WTC11 (cell line): ENCODE measurements around the gene UFC1. TPM values are rescaled to one million over a fixed set of nuclear protein-coding genes. Genes with fewer than 3 reads are reported as not detected.

Experiments
- ATAC-seq: fragments of 200-7000 bp; cut with Tn5 transposase; 2 replicates; pipeline ENCODE4 v1.10.0; 2021; ENCODE audit warnings: mild to moderate bottlenecking, moderate library complexity
- CTCF ChIA-PET: fragments of 300-600 bp; sonication (Branson Sonifier 250); formaldehyde crosslinking; loops from one replicate; lab custom pipeline; 2021; ENCODE audit warnings: antibody characterized with exemption; lab: Charles Lee
- POLR2A ChIA-PET: fragments of 350-600 bp; sonication (Branson Sonifier 250); formaldehyde crosslinking; loops from one replicate; lab custom pipeline; 2021; ENCODE audit warnings: antibody characterized with exemption; lab: Charles Lee
- DNase-seq: peaks from one replicate; pipeline ENCODE4 v3.0.0; 2021; ENCODE audit warnings: low spot score
- H3K27ac Mint-ChIP-seq: 2 replicates; pipeline ENCODE4 v1.8.0; 2021; ENCODE audit warnings: mixed read lengths
- H3K27me3 Mint-ChIP-seq: 2 replicates; pipeline ENCODE4 v1.8.0; 2021; ENCODE audit warnings: low read depth, mild to moderate bottlenecking, moderate library complexity, mixed read lengths
- H3K36me3 Mint-ChIP-seq: 2 replicates; pipeline ENCODE4 v1.8.0; 2021; ENCODE audit warnings: mixed read lengths
- H3K4me1 Mint-ChIP-seq: 2 replicates; pipeline ENCODE4 v1.8.0; 2022; ENCODE audit warnings: mixed read lengths
- H3K4me3 Mint-ChIP-seq: 2 replicates; pipeline ENCODE4 v1.8.0; 2021; ENCODE audit warnings: mild to moderate bottlenecking, moderate library complexity, mixed read lengths
- H3K9me3 Mint-ChIP-seq: 2 replicates; pipeline ENCODE4 v1.8.0; 2021; ENCODE audit warnings: mixed read lengths
- AFF4 ChIP-seq: sonication (generic); formaldehyde crosslinking; IDR thresholded peaks from 2 replicates; pipeline ENCODE4 v1.8.1; 2023; ENCODE audit warnings: mild to moderate bottlenecking, missing genetic modification reagents, borderline replicate concordance
- ARID4B ChIP-seq: sonication (generic); formaldehyde crosslinking; IDR thresholded peaks from 2 replicates; pipeline ENCODE4 v1.8.0; 2023; ENCODE audit warnings: missing genetic modification reagents, mild to moderate bottlenecking, borderline replicate concordance
- ATF2 ChIP-seq: sonication (generic); formaldehyde crosslinking; IDR thresholded peaks from 2 replicates; pipeline ENCODE4 v1.8.1; 2022; ENCODE audit warnings: low read depth, missing genetic modification reagents, borderline replicate concordance
- ATF6 ChIP-seq: sonication (generic); formaldehyde crosslinking; IDR thresholded peaks from 2 replicates; pipeline ENCODE4 v1.8.1; 2023; ENCODE audit warnings: mild to moderate bottlenecking, missing genetic modification reagents
- E2F5 ChIP-seq: sonication (generic); formaldehyde crosslinking; IDR thresholded peaks from 2 replicates; pipeline ENCODE4 v1.8.1; 2022; ENCODE audit warnings: mild to moderate bottlenecking, moderate library complexity, missing genetic modification reagents
- IRF2 ChIP-seq: sonication (generic); formaldehyde crosslinking; IDR thresholded peaks from 2 replicates; pipeline ENCODE4 v1.8.0; 2022; ENCODE audit warnings: low read depth, missing genetic modification reagents, borderline replicate concordance
- JUN ChIP-seq: sonication (generic); formaldehyde crosslinking; IDR thresholded peaks from 2 replicates; pipeline ENCODE4 v1.8.0; 2023; ENCODE audit warnings: mild to moderate bottlenecking, missing genetic modification reagents
- NFE2L1 ChIP-seq: sonication (generic); formaldehyde crosslinking; IDR thresholded peaks from 2 replicates; pipeline ENCODE4 v1.8.1; 2023; ENCODE audit warnings: missing genetic modification reagents
- NR1H2 ChIP-seq: sonication (generic); formaldehyde crosslinking; IDR thresholded peaks from 2 replicates; pipeline ENCODE4 v1.9.0; 2021; ENCODE audit warnings: mild to moderate bottlenecking, moderate library complexity, missing genetic modification reagents
- RELA ChIP-seq: sonication (generic); formaldehyde crosslinking; IDR thresholded peaks from 2 replicates; pipeline ENCODE4 v1.8.1; 2022; ENCODE audit warnings: missing genetic modification reagents, mild to moderate bottlenecking, borderline replicate concordance
- SMAD3 ChIP-seq: sonication (generic); formaldehyde crosslinking; IDR thresholded peaks from 2 replicates; pipeline ENCODE4 v1.8.0; 2022; ENCODE audit warnings: missing genetic modification reagents, mild to moderate bottlenecking, borderline replicate concordance
- ZBTB21 ChIP-seq: sonication (generic); formaldehyde crosslinking; IDR thresholded peaks from 2 replicates; pipeline ENCODE4 v1.8.1; 2023; ENCODE audit warnings: mild to moderate bottlenecking, missing genetic modification reagents, borderline replicate concordance
- ZMAT4 ChIP-seq: fragments of 250-450 bp; sonication (Bioruptor Pico); IDR thresholded peaks from 2 replicates; pipeline ENCODE4 v1.9.0; 2021; ENCODE audit warnings: mild to moderate bottlenecking
- ZNF121 ChIP-seq: sonication (generic); formaldehyde crosslinking; IDR thresholded peaks from 2 replicates; pipeline ENCODE4 v1.8.0; 2023; ENCODE audit warnings: missing genetic modification reagents
- ZNF138 ChIP-seq: sonication (generic); formaldehyde crosslinking; conservative IDR thresholded peaks from 2 replicates; pipeline ENCODE4 v1.8.1; 2022; ENCODE audit warnings: mild to moderate bottlenecking, moderate library complexity, missing genetic modification reagents
- ZNF396 ChIP-seq: fragments of 250-450 bp; sonication (Bioruptor Pico); IDR thresholded peaks from 2 replicates; pipeline ENCODE4 v1.8.0; 2021; ENCODE audit warnings: mild to moderate bottlenecking, moderate library complexity, borderline replicate concordance
- ZNF512 ChIP-seq: sonication (generic); formaldehyde crosslinking; IDR thresholded peaks from 2 replicates; pipeline ENCODE4 v1.8.1; 2022; ENCODE audit warnings: missing genetic modification reagents, borderline replicate concordance
- ZNF532 ChIP-seq: fragments of 250-450 bp; sonication (Bioruptor Pico); IDR thresholded peaks from 2 replicates; pipeline ENCODE4 v1.9.0; 2021; ENCODE audit warnings: mild to moderate bottlenecking, borderline replicate concordance
- ZNF671 ChIP-seq: fragments of 250-450 bp; sonication (Bioruptor Pico); IDR thresholded peaks from 2 replicates; pipeline ENCODE4 v1.8.0; 2021; ENCODE audit warnings: mild to moderate bottlenecking
- total RNA-seq: library from RNA; stranded (reverse); gene quantifications from 3 replicates; pipeline ENCODE4 v1.2.3, GENCODE V29; 2021

Gene UFC1
- total RNA-seq, 1 experiment from 2014 or later, result 56.2 TPM

GRCh38 chr1:161189036-161189435 is 35.3 kb downstream of the UFC1 start:
- ChIA-PET CTCF (no interaction called here), POLR2A (no interaction called here)
- TF ChIP-seq ZBTB21 (CRISPR knock-in tag), result no peak
- TF ChIP-seq E2F5 (CRISPR knock-in tag), result no peak
- no peak for TF ChIP-seq ZNF121 (CRISPR knock-in tag)
- no peak for TF ChIP-seq ZNF396 (CRISPR knock-in tag)
- no peak for TF ChIP-seq SMAD3 (CRISPR knock-in tag)
- TF ChIP-seq ZNF532 (CRISPR knock-in tag), result no peak
- TF ChIP-seq ZNF138 (CRISPR knock-in tag), result no peak
- TF ChIP-seq JUN, result no peak
- TF ChIP-seq ZNF512, result no peak
- TF ChIP-seq NR1H2, result no peak
- TF ChIP-seq ATF2 (CRISPR knock-in tag), result no peak
- no peak for TF ChIP-seq NFE2L1 (CRISPR knock-in tag)
- no peak for TF ChIP-seq ZNF671 (CRISPR knock-in tag)
- no peak for TF ChIP-seq RELA (CRISPR knock-in tag)
- TF ChIP-seq ZMAT4, result no peak
- TF ChIP-seq AFF4 (CRISPR knock-in tag), result no peak
- no peak for TF ChIP-seq ARID4B (CRISPR knock-in tag)
- TF ChIP-seq ATF6 (CRISPR knock-in tag), result no peak
- no peak for TF ChIP-seq IRF2 (CRISPR knock-in tag)
- Mint-ChIP-seq H3K4me3 (no peak overlapping the region), H3K27ac (no peak overlapping the region), H3K4me1 (peaks cover 15% of the 10 kb centered on the region), H3K36me3 (0 out of 2 replicates have a peak, but pooled peaks cover 3% of the 10 kb centered on the region), H3K27me3 (no peaks in the 10 kb centered on the region), H3K9me3 (no peaks in the 10 kb centered on the region)
- no peak for ATAC-seq
- DNase-seq, result no peak
